Panc1 (cell line): ENCODE data around the gene TPD52L1. TPM values are rescaled to one million over a fixed set of nuclear protein-coding genes. Genes with fewer than 3 reads are reported as not detected.

Experiments
- ATAC-seq: fragments of 200-7000 bp; cut with Tn5 transposase; 2 replicates; pipeline ENCODE4 v1.9.1; 2020; ENCODE audit warnings: mild to moderate bottlenecking, moderate library complexity
- BruUV-seq: library from RNA; stranded (reverse); fragments of 400-500 nt; replicated peaks from 2 replicates; lab custom pipeline; 2021; lab: Mats Ljungman, UMichigan
- CTCF ChIA-PET: fragments of 300-600 bp; sonication (Branson Sonifier 250); formaldehyde crosslinking; loops from one replicate; lab custom pipeline; 2022; ENCODE audit warnings: antibody characterized with exemption; lab: Charles Lee
- POLR2A ChIA-PET: fragments of 300-600 bp; sonication (Branson Sonifier 250); formaldehyde crosslinking; loops from one replicate; lab custom pipeline; 2022; ENCODE audit warnings: antibody characterized with exemption; lab: Charles Lee
- DNase-seq: peaks from one replicate; pipeline ENCODE4 v3.0.0-alpha.2; 2010; ENCODE audit warnings: low read depth, low spot score
- H3K27ac ChIP-seq: 2 replicates; pipeline ENCODE4 v1.5.1; 2011; ENCODE audit warnings: mild to moderate bottlenecking, low read length, inconsistent platforms
- H3K27me3 ChIP-seq: fragments of 200-500 bp; sonication (Bioruptor generic); 2 replicates; pipeline ENCODE4 v1.6.0; 2014; ENCODE audit warnings: low read length, inconsistent platforms; ENCODE audit not compliant: control insufficient read depth, insufficient read depth
- H3K36me3 ChIP-seq: fragments of 200-500 bp; sonication (Bioruptor generic); 2 replicates; pipeline ENCODE4 v1.5.1; 2014; ENCODE audit warnings: inconsistent platforms, mild to moderate bottlenecking, low read length, moderate library complexity; ENCODE audit not compliant: control insufficient read depth, insufficient read depth
- H3K4me1 ChIP-seq: 2 replicates; pipeline ENCODE4 v1.5.1; 2011; ENCODE audit warnings: inconsistent platforms, mild to moderate bottlenecking, low read length, moderate library complexity; ENCODE audit not compliant: control insufficient read depth, insufficient read depth
- H3K4me3 ChIP-seq, 2 experiments: 2 replicates each; pipeline ENCODE4 v1.5.1; 2011 to 2012; ENCODE audit warnings: low read depth in 2 of 2, low read length in 2 of 2, mild to moderate bottlenecking in 2 of 2, inconsistent platforms in 1 of 2, moderate library complexity in 1 of 2
- H3K9me3 ChIP-seq: fragments of 200-500 bp; sonication (Bioruptor generic); 2 replicates; pipeline ENCODE4 v1.5.1; 2014; ENCODE audit warnings: low read depth, mild to moderate bottlenecking, inconsistent platforms, low read length, moderate library complexity; ENCODE audit not compliant: control insufficient read depth, insufficient read depth
- CTCF ChIP-seq: fragments of 450-650 bp; IDR thresholded peaks from 2 replicates; pipeline ENCODE4 v1.5.1; 2017; ENCODE audit warnings: mild to moderate bottlenecking
- POLR2AphosphoS5 ChIP-seq: IDR thresholded peaks from 2 replicates; pipeline ENCODE4 v1.6.1; 2012; ENCODE audit warnings: mild to moderate bottlenecking, low read depth, low read length, moderate library complexity
- REST ChIP-seq, 2 experiments: IDR thresholded peaks; 2 replicates each; pipeline ENCODE4 v1.6.1; 2011 to 2012; ENCODE audit warnings: low read depth in 2 of 2, control low read depth in 1 of 2, low read length in 1 of 2, mild to moderate bottlenecking in 1 of 2, moderate library complexity in 1 of 2; ENCODE audit not compliant: insufficient read depth in 1 of 2
- SIN3A ChIP-seq: IDR thresholded peaks from 2 replicates; pipeline ENCODE4 v1.6.1; 2012; ENCODE audit warnings: low read depth, mild to moderate bottlenecking, low read length, moderate library complexity, borderline replicate concordance; ENCODE audit not compliant: insufficient read depth
- TCF7L2 ChIP-seq: IDR thresholded peaks from 2 replicates; pipeline ENCODE4 v1.6.1; 2011; ENCODE audit warnings: mild to moderate bottlenecking, low read depth, low read length, inconsistent platforms
- in situ Hi-C: cut with HindIII; loops from 2 replicates; pipeline ENCODE4 v1.10.0; 2016; ENCODE audit warnings: low sequenced_read_pairs, low pct_unique_long_range_greater_than_20kb
- intact Hi-C: fragments of 100-400 bp; cut with micrococcal nuclease; formaldehyde crosslinking; loops from one replicate; pipeline ENCODE4 v1.10.0; 2022; ENCODE audit not compliant: unreplicated experiment
- total RNA-seq: library from RNA; stranded (reverse); gene quantifications from one replicate; pipeline ENCODE4 v1.2.1, GENCODE V29; 2021; ENCODE audit not compliant: unreplicated experiment

TPD52L1 gene
- total RNA-seq, 1 experiment from 2014 or later = 2.9 TPM

GRCh38 chr6:125215252-125215819, 61.8 kb downstream of the TPD52L1 start:
- no peak for DNase-seq
- BruUV-seq = no TSS peak
- CTCF ChIA-PET = no interaction called here
- Histone ChIP-seq H3K27ac (no peak overlapping the region), H3K36me3 (no peaks in the 10 kb centered on the region), H3K4me3 (no peak overlapping the region), H3K4me1 (no peaks in the 10 kb centered on the region), H3K9me3 (no peaks in the 10 kb centered on the region), H3K27me3 (peaks cover 6% of the 10 kb centered on the region; the same call in 1 of the 2 replicates)
- no peak for TF ChIP-seq TCF7L2
- TF ChIP-seq POLR2AphosphoS5 = no peak
- no peak for TF ChIP-seq CTCF
- no peak for TF ChIP-seq REST (IDR thresholded peaks at IDR 0.05; ENCODE audit: insufficient read depth in 1 of 2, low read depth in 2 of 2, low read length in 1 of 2)
- no peak for TF ChIP-seq SIN3A
- in situ Hi-C loops = no loop called here
- no peak for ATAC-seq
- POLR2A ChIA-PET = no interaction called here
- intact Hi-C loops = no loop called here

GRCh38 chr6:125216015-125216414, 62.4 kb downstream of the TPD52L1 start:
- POLR2A ChIA-PET = no interaction called here

More at GRCh38 chr6:125216015-125216414, 62.4 kb downstream of the TPD52L1 start:
- ATAC-seq (no peak), DNase-seq (no peak)
- Histone ChIP-seq H3K9me3 (no peaks in the 10 kb centered on the region), H3K4me3 (no peak overlapping the region), H3K36me3 (no peaks in the 10 kb centered on the region), H3K4me1 (no peaks in the 10 kb centered on the region), H3K27ac (no peak overlapping the region), H3K27me3 (peaks cover 6% of the 10 kb centered on the region; the same call in 1 of the 2 replicates)
- TF ChIP-seq SIN3A (no peak), TCF7L2 (no peak), POLR2AphosphoS5 (no peak), REST (IDR thresholded peaks at IDR 0.05; ENCODE audit: insufficient read depth in 1 of 2, low read depth in 2 of 2, low read length in 1 of 2) (no peak), CTCF (no peak)
- BruUV-seq = no TSS peak
- CTCF ChIA-PET = no interaction called here
- intact Hi-C loops = no loop called here
- in situ Hi-C loops = no loop called here
